Keratinocyte (primary cell): Measurements from ENCODE around the gene KIAA0586.

Experiments
- EZH2 ChIP-seq: IDR thresholded peaks from one replicate; pipeline ENCODE4 v1.6.1; 2012; ENCODE audit warnings: inconsistent platforms, mild to moderate bottlenecking, low read length, moderate library complexity
- TF ChIP-seq, protein P1 (sequence below), 3 experiments: IDR thresholded peaks in 1 of 3; conservative IDR thresholded peaks in 1 of 3; optimal IDR thresholded peaks in 1 of 3; 2 replicates in 2 of 3; 3 replicates in 1 of 3; pipeline versions ENCODE3 to v1.5.1; 2011; ENCODE audit warnings: low read length in 3 of 3, mild to moderate bottlenecking in 3 of 3, moderate library complexity in 2 of 3, control low read depth in 1 of 3, inconsistent platforms in 1 of 3; ENCODE audit not compliant: insufficient read depth in 2 of 3; ENCODE audit errors: extremely low read depth in 1 of 3

DNA sequence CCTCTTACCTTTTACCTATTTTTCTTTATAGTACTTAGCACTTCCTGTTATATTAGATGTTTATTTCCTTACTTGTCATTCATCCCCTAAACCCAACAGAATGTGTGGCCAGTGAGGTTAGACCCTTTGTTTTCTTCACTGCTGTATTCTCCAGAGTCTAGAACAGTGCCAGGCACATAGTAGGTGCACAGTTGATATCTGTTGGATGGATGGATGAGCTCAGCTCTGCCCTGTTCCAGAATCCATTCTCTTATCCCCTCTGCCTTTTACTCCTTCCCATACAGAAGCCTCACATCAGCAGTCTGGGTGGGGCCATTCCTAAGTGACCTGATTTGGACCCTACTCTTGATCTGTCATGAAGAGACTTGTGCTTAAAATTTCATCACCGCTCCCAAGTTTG lies 115.7 kb downstream of the KIAA0586 start:
- TF ChIP-seq, protein P1, sequence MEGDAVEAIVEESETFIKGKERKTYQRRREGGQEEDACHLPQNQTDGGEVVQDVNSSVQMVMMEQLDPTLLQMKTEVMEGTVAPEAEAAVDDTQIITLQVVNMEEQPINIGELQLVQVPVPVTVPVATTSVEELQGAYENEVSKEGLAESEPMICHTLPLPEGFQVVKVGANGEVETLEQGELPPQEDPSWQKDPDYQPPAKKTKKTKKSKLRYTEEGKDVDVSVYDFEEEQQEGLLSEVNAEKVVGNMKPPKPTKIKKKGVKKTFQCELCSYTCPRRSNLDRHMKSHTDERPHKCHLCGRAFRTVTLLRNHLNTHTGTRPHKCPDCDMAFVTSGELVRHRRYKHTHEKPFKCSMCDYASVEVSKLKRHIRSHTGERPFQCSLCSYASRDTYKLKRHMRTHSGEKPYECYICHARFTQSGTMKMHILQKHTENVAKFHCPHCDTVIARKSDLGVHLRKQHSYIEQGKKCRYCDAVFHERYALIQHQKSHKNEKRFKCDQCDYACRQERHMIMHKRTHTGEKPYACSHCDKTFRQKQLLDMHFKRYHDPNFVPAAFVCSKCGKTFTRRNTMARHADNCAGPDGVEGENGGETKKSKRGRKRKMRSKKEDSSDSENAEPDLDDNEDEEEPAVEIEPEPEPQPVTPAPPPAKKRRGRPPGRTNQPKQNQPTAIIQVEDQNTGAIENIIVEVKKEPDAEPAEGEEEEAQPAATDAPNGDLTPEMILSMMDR (optimal IDR thresholded peaks at IDR 0.05 in 1 of 3, IDR thresholded peaks at IDR 0.05 in 1 of 3, conservative IDR thresholded peaks at IDR 0.05 in 1 of 3; ENCODE audit: extremely low read depth in 1 of 3, insufficient read depth in 2 of 3, low read length in 3 of 3) = no peak
- TF ChIP-seq EZH2 = no peak
